Activated CD4-positive, CD25-positive, alpha-beta regulatory T cell treated with anti-CD3 and anti-CD28 coated beads, Interleukin-2, amount 50 U/mL, for 24 hours (primary cell): ENCODE results near the gene SLC6A7.
"Not testable (repeated sequence)": the region's sequence is repeated elsewhere in the genome, so short reads cannot be mapped to it uniquely, and the experiment has no call there.

ENCODE experiments used
- ATAC-seq, 2 donors: fragments of 150-1000 bp; cut with Tn5 transposase; one replicate each; pipeline ENCODE4 v1.10.0; 2021; ENCODE audit warnings: mild to moderate bottlenecking in 1 of 2, moderate library complexity in 1 of 2

Gene SLC6A7

DNA sequence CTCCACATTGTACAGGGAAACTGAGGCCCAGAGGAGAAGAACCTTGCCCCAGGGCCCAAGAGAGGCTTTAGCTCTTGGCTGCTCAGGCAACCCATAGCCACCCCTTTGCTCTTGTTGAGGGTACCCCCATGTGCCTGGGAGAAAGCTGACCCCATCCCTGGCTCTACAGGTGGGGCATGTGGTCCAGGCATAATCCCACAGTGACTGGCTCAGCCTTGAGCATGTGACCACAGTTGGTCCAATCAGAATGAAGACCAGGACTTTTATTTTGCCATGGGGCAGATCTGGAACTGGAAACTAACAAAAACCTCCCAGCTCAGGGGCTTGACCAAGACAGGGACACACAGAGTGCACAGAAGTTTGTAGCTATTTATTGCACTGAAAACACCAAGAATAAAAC is 29.3 kb downstream of the SLC6A7 start:
- ATAC-seq: no peak

DNA sequence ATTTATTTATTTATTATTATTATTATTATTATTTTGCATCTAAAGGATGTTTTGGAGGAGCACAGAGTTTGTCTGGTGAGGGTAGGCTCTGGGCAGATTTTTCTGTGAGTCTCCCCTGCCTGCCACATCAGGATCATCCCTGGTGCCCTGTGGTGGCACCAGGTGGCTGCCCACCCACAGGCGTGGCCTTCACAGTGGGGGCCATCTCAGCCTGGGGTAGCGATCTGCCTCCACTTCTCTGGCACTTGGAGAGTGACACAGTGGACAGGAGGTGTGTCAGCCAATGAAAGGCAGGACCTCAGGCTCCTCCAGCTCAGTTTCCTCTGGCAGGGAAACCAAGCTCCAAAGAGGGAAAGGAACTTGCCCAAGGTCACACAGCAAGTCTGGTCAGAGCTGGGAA is 30.0 kb downstream of the SLC6A7 start:
- no peak for ATAC-seq

DNA sequence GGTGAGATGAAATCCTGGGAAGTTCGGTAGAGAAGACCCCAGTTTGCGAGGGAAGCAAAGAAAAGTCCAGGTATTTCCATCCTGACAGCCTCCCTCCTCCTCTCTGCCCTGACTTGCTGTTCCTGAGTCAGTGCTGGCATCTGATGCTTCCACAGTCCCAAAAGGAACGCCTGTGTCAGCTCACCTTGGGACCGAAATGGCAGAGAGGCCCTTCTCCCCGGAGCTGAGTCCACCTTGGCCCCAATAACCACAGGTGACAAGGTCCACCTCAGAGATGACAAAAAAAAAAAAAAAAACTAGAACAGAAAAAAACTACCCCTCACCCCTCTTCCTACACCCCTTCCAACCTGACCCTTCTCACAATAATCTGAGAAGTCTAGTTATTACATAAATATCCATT is 31.6 kb downstream of the SLC6A7 start:
- ATAC-seq: no peak

DNA sequence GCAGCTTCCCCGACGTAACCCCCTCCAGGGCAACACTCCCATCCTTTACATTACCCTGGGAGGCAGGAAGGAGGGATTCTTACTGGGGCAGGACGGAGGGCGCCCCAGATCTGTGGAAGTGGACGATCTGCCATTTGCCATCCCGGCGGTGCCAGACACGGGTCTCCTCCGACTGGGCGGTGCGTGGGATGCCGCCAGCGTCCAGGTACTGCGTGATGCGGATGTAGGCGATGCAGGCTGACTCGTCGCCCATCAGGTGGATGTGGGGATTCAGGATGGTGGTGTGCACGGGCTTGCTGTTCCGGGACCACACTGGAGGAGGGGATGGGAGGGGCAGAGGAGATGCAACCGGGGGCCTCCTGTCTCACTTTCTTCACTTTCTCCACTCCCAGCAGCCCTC is 33.0 kb downstream of the SLC6A7 start:
- ATAC-seq: no peak

DNA sequence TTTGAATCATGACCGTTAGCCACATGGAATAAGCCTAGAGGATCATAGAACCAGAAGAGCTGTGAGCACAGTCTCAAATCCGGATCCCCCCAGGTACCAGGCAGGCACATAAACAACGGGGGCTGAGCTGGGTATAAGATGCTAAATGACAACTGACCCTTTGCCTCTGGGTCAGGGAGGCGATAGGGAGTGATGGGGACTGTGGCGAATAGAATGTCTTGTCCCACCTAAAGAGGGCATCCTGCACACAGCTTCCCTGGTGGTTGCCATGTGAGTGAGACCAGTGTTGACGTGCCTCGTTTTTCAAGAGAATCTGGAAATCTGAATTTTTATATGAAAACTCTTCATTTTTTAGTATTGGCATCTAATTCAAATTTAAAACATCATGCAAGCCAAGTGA is 33.6 kb downstream of the SLC6A7 start:
- no peak for ATAC-seq

DNA sequence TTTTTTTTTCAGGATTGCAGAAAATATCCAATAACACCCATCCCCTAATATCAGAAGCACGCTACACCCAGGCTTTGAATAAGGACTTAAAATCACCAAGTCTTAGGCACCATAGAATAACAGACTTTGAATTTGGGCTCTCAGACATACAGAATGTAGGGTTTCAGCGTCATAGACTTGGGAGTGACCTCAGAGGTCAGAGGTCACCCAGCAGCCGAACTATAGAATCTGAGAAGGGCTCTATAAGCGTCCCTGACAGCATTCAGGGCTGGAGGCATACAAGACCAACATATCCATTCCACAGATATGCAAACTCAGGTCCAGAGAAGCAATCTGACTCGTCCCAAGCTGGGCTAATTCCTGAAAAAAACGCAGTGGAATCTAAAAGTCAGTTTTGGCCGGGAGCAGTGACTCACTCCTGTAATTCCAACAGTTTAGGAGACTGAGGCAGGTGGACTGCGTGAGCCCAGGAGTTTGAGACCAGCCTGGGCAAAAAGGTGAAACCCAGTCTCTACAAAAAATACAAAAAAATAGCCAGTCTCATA is 34.7 kb downstream of the SLC6A7 start:
- ATAC-seq: no peak

DNA sequence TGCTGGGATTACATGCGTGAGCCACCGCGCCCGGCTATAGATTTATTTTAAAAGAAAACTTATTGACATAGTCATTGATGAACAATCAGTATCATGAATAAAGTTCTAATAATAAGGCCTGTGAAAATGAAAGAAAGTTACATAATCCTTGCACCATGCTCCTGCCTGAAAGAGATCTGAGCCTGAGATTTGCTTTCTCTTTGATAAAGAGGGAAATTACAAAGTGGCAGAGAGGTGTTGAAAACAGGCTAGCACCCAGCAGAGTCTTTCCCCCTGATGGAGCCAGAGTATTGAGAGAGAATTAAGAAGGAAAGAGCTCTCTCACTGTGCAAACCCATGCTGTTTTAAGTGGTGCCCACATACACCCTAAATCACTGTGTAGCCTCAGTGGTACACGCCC is 37.2 kb downstream of the SLC6A7 start:
- no peak for ATAC-seq

DNA sequence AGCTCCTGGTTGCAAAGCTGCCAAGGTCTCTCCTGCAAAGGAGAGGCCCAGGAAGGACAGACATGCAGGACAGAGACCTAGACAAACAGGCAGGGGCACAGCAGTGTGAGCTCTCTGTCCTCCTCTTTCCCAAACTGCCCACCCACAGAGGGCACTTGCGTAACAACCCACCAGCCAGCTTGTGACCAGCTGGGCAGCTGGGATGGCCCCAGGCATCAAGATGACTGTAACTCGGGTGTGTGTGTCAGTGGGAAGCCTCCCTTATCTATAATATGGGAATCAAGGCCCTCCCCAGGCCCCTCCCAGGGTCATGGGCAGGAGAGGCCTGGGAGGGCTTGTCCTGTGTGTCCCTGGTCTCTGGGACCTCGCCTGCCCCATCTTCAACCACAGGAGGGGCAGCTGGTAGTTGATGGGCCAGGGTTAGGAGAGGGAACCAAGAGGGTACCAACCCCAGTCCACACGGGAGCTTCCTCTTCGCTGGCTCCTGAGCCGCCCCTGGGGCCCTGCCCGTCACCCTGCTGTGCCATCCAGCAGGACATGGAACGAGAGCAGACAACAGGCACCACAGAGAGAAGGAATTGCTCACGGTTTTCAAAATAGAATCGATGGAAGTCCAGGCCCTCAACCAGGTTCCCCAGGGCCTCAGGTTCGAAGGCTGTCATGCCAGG is 37.9 kb downstream of the SLC6A7 start:
- ATAC-seq: no peak

DNA sequence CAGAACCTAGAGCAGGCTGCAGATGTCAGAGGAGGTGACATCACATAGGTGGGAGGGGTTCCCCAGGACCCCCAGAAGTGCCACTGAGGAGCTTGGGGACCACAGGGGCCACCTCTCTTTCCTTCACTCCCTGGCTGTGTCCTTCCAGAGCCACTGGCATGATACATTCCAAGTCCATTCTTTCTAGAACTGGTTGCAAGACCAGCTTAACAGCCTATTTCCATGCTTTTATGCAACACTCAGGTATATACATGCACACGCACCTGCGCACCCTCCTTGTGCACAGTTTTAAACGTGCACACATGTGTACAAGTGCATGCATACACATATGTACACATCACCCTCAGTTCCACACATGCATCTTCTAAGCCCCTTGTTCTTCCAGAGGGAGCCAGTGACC is 39.7 kb downstream of the SLC6A7 start:
- no peak for ATAC-seq

DNA sequence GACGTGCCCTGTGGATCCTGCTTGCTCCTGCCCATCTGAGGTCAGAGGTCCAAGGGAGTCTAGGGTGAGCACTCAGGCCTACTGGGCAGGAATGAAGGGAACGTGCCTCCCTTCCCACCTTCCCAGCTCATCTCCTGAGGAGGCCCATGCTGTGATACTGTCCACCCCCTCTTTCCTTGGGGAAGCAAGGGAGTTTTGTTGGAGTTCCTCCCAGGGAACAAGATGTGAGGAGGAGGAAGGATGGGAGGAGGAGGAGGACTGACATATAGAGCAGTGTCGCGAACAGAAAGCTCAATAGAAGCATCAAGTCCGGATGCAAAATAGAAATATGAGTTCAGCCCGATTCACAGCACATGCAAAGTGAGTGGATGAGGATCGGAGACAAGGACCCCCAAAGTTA is 41.0 kb downstream of the SLC6A7 start:
- ATAC-seq: no peak

DNA sequence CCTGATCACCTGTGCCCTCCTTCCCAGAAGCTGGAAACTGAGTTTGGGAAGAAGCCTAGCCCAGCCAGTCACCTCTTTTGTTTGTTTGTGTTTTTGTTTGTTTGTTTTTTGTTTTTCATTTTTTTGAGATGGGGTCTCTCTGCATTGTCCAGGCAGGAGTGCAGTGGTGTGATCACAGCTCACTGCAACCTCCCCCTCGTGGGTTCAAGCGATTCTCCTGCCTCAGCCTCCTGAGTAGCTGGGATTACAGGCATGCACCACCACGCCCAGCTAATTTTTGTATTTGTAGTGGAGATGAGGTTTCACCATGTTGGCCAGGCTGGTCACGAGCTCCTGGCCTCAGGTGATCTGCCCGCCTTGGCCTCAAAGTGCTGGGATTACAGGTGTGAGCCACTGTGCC is 43.8 kb downstream of the SLC6A7 start:
- not testable (repeated sequence) for ATAC-seq

DNA sequence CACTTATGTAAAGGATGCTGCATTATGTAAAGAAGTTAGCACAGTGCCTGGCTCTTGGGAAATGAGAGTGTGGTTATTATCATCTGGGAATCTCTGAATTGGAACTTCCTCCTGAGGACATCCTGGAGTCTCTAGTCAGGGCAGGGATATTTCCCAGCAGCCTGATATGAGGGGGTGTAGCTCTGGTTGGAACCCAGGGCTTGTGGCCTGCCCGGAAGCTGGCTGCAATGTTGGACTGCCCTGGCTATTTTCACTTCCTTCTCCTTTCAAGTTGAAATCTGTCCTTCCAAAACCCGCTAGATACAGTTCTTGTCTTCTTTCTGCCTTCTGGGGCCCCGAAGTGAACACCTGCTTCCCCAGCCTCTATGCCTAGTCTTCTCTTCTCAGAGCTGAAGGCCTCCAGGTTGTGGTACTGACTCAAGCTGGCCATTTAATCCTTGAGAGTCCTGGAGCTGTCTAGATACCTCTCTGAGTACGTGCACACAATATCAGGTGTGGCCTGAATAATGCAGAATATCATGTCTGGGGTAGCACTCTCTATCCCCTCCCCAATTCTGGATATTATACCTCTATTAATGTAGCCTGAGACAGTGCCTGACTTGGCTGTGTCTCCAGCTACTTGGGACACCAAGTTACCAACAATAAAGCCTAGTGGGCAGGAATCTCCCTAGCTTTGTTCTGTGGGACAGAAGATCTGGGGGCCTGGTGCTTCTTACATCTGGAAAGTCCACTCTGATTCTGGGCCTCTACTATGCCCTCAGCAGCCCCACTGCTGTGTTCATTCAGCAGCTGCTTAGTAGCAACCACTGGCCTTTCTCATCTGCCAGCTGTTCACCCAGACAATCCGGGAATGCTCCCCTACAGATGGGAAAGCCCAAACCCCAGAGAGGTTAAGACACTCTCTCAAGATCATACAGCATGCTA is 45.0 kb downstream of the SLC6A7 start:
- ATAC-seq: no peak

DNA sequence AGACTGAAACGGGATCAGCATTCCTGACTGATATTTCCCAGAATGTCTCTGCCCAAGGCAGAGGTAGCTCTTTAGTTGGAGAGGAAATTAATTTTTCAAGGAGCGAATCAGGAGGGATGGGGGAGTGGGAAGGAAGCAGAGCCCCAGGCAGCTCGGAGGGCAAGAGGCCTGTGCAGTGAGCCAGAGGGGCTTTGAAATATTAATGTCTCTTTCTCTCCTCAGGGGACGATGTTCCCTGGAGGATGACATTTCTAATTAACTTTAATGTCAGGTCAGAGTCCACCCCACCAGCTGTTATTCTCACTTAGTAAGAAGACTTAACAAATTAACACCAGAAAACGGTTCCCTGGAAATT is 45.6 kb downstream of the SLC6A7 start:
- ATAC-seq: no peak

DNA sequence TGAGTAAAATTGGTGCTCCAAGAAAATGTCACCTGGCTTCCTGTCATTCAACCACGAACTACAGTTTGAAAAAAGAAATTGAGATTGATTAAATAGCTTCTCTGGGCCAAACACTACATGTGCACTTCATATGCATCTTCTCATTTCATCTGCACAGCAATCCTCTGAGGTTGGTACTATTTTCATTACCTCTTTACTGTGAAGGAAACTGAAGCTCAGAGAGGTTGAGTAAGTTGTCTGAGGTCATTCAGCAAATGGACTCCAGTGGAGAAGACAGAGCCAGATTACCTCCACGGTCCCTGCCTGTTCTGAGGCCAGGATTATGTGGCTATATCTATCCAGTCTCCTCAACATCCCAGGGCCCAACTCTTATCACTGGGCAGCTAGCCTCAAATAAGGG is 46.5 kb downstream of the SLC6A7 start:
- ATAC-seq: no peak

DNA sequence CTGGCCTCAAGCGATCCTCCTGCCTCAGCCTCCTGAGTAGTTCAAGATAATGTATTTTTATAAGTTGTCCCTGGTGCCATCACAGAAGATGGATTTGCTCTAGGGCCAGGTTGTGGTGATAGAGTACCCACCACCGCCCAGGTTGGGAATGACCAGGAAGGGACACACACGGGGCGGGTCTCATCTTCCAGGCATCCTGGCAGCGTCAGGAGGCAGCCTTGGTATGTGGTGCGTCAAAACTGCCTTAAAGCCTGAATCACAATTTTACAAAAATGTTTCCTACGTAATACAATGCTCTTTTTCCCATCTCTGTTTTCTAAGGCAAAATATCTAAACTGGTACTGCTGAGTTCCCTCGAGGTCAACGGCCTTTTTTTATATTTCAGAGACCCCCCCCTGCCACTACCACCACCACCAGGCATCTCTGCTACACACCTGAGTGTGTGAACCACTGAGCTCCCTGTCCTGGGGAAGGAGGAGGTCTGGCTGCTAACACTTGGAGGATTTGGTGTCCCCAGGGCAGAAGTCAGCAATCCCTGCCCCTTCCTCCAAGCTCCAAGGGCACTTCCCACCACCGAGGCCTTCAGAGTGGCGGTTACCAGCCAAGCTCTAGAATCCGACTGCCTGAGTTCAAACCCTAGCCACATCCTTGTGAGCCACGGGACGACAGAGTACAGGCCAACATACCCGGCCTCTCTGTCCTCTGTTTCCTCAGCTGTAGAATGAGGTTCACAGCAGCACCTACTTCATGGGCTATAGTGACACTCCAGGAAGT is 47.3 kb downstream of the SLC6A7 start:
- no peak for ATAC-seq

DNA sequence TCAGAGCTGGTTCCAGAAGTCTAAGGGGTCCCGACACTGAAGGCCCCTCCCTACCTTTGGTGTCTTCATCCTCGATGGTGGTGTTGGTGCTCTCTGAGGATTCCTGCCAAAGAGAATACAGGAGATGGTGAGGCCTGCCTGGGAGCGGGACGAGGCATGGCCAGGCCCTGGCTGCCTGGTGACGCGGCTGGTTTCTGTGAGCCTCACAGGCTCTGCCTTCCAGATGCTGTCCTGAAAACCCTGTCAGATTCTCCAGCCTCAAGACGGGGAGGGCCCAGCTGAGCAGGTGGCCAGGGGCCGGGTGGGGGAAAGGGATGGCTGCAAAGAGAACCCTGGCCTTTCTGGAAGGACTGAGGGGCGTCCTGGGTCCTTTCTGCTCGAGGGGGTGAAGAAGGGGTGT is 48.8 kb downstream of the SLC6A7 start:
- no peak for ATAC-seq

DNA sequence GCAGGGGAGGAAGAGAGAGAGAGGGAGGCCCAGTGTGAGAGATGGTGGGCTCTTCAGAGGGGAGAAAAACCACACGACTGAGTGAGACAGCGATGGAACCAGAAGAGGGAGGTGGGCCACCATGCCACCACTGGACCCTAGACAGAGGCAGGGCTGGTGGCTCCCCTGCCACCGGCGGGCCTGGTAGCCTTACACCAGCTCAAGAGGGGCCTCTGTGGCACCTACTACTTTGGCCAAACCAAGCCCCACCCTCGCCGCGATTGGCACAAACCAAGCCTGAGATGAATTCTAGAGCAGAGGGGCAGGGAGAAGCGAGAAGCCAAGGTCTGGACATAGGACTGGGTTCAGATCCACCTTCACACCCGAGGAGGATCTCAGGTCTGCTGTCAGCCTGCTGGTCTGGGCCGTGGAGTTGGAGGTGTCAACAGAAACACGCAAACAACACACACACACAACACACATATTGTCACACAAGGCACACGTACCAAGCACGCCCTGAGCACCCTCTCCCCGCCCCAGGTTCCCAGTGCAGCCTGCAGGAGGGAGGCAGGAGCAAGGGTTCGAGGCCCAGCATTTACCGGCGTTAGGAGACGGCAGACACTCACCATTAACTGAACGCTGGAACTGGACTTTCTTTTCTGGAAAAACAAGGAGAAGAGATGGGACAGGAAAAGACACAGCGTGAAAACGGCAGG is 49.4 kb downstream of the SLC6A7 start:
- ATAC-seq: no peak

DNA sequence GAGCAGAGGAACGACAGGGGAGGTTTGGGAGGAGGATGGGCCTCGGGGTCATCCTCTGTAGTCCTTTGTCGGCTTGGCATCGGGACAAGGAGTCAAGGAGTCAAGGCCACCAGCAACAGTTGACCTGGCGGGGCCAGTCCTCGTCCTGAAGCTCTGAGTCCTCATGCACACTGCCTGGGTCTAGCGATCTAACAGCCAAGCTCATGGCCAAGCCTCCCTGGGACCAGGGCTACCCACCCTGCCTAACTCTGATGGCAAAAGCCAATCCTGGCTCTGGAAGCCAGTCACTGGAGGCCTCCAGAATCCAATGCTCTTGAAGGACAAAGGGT is 49.9 kb downstream of the SLC6A7 start:
- no peak for ATAC-seq

DNA sequence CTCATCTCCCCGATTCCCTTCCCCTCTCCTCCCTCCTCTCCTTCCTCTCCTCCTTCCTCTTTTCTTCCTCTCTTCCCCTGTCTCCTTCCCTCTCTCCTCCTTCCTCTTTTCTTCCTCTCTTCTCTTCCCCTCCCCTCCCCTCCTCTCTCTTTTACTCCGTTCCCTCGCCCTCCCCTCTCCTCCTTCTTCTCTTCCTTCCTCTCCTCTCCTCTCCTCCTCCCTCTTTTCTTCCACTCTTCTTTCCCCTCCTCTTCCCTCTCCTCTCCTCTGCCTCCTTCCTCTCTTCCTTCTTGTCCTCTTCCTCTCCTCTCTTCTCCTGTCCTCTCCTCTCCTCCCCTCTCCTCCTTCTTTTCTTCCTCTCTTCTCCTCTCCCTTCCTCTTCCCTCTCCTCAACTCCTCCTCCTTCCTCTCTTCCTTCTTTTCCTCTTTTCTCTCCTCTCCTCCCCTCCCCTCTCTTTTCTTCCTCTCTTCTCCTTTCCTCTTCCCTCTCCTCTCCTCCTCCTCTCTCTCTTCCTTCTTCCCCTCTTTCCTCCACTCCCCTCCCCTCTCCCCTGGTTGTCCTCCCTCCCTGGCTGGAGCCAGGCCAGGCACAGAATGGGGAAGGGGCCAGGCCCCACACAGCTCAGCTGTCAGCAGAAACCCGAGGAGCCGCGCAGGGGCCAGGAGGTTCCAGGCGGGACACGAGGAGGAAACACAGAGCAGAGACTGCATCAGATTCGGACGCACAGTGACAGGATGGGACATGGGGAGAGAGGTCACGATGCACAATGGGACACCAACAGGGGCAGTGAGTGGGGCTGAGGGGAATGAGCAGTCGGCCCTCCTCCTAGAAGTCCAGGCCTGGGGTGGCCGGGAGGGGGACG is 51.7 kb downstream of the SLC6A7 start:
- ATAC-seq: no peak

DNA sequence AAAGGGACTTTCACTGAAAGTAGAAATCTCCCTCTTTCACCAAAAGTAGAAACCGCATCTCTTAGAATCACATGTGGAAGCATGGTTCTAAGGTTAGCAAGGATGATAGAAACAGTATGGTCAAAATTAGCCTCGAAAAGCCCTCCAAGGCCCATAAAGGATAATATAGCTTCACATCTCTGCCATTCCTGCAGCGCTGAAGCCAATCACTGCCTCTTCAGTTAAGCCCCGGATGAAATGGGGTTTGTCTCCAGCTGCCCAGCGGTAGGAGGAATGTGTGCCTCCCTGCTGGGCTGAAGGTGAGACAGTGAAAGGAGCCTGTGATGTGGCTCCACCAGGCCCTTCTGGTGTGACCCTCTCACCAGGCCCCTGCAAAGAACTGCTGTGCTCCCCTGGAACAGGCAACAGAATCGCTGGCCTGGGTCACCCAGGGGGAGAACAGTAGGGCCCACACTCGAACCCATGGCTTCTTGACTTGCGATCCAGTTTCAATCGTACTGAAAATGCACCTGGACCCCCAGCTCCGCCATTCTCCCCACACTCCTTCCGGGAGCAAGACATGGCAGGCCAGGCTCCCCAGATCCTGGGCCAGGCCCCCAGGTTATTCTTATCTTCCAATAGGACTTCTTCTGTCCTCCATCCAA is 52.5 kb downstream of the SLC6A7 start:
- ATAC-seq: no peak

DNA sequence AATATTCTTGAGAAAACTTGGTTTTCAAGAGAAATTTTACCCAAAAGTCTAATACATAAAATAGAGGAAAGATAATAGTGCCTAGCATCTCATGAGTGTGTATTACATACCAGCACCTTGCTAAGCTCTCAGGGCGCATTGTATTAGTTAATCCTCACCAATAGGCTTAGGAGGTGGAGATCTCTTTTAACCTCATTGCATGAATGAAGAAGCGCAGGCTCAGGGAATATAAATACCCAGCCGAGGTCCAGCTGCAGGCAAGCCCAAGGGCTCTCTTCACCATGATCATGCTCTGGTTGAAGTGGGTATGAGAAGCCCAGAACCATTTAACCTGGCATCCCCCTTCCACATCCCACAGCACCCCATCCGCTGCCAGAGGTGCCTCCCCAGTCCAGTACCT is 53.7 kb downstream of the SLC6A7 start:
- ATAC-seq: no peak
